ENCODE data around the gene CCDC27.

DNA sequence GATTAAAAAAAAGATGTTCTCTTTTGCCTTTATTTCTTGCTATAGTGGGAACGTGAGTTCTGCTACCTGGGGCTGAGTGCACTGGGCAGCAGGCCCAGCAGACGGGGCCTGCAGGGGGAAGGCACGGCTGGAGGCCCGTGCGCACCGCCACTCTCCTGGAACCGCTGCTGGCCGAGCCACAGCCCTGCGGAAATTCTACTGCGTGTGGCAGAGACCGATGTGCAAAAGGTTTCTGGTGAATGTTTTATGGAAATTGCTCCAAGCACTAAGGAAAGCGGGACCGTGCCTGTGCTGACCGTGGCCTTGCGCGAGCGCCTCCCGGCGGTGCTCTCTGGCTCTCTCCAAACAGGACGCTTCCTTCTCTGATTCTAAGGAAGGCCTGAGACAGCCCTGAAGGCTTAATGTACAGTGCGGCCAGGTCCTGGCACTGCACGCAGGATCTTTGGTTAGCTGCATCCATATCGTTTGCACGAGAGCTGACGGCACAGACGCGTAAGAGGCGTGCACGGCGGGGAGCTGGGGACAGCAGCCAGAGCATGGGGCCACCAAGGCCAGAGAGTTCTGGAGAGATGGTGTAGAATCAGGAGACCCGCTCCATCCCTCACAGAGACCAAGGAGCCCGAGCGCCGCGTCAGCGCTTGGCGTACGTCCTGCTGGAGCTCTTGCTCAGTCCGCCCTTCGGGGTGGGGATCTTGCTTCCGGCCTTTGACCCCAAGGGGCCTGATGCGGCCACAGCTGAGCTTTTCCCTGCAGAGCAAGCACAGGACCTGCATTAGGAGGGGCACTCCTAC is 62.7 kb downstream of the CCDC27 start:
- TF ChIP-seq BHLHE40 (IDR thresholded peaks at IDR 0.05; ENCODE audit: borderline replicate concordance): no peak
- no peak for TF ChIP-seq L3MBTL2 (conservative IDR thresholded peaks at IDR 0.05)
- no peak for TF ChIP-seq CTBP1 (IDR thresholded peaks at IDR 0.05; ENCODE audit: borderline replicate concordance)
- no peak for TF ChIP-seq FOXM1 (IDR thresholded peaks at IDR 0.05; ENCODE audit: borderline replicate concordance)
- no peak for TF ChIP-seq FOXK2 (IDR thresholded peaks at IDR 0.05)
- TF ChIP-seq SUZ12 (IDR thresholded peaks at IDR 0.05): no peak
- TF ChIP-seq SP1 (IDR thresholded peaks at IDR 0.05): no peak
- TF ChIP-seq FOXA1 (IDR thresholded peaks at IDR 0.05): no peak
- no peak for TF ChIP-seq ZNF384 (IDR thresholded peaks at IDR 0.05)
- no peak for TF ChIP-seq HDGF (IDR thresholded peaks at IDR 0.05; ENCODE audit: borderline replicate concordance)
- no peak for TF ChIP-seq TARDBP (IDR thresholded peaks at IDR 0.05)
- no peak for TF ChIP-seq ELF4 (IDR thresholded peaks at IDR 0.05)
